Measurements from ENCODE around the gene CAPN10. TPM values are rescaled to one million over a fixed set of nuclear protein-coding genes. Genes with fewer than 3 reads are reported as not detected.

Gene CAPN10
- total and polyA plus RNA-seq, 5 donors, result 21.2 to 44.3 (median 36.9) TPM

DNA sequence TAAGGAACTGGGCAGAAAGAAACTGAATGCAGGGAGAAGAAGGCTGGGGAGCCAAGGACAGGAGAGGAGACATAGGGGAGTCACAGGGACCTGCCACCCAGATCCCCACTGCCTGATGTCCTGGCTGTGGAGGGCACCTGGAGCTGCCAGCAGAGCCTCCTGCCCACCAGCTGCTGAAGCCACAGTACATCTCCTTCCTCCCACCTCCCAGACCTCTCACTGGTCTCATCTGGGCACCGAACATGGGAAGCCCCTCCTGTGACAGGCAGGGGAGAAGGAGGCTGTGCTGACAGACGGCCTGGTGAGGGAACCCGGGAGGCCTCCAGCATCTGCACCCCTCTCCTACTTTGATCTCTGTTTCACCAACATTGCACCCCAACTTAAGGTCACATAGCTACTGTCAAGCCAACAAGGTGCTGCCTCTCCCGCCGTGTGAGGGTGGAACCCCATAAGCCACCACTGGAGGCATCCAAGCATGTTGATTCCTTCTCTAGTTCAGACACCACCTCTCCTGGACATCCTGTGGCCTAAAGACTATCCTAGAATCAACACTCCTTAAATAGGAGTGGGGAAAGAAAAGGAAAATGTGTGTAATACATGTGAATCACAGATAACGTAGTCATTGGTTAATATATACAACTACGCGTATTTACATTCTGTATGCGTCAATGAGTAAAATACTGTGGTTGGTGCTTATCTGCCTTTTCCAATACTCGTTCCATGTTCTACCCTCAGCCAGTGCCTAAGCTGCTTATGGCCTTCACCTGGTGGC lies 21.8 kb upstream of the CAPN10 start:
- intact Hi-C loops (cut with DNase I), result no loop called here
- no peak for ATAC-seq
- H3K4me1 ChIP-seq (ENCODE audit: control insufficient read depth, insufficient read depth, low read length), result peaks cover 17% of the 10 kb centered on the region
- H3K27ac ChIP-seq (ENCODE audit: low read length), result no peak overlapping the region
- DNase-seq, result peak in 1 of 3 donors; percentile 51
- no peaks in the 10 kb centered on the region for H3K27me3 ChIP-seq (ENCODE audit: control insufficient read depth, insufficient read depth)
- 84% methylated on average over 10 of the region's 10 CpGs for WGBS
- no peaks in the 10 kb centered on the region for H3K9me3 ChIP-seq (ENCODE audit: control insufficient read depth, low read length)
- H3K4me3 ChIP-seq (ENCODE audit: low read length), result no peak overlapping the region

DNA sequence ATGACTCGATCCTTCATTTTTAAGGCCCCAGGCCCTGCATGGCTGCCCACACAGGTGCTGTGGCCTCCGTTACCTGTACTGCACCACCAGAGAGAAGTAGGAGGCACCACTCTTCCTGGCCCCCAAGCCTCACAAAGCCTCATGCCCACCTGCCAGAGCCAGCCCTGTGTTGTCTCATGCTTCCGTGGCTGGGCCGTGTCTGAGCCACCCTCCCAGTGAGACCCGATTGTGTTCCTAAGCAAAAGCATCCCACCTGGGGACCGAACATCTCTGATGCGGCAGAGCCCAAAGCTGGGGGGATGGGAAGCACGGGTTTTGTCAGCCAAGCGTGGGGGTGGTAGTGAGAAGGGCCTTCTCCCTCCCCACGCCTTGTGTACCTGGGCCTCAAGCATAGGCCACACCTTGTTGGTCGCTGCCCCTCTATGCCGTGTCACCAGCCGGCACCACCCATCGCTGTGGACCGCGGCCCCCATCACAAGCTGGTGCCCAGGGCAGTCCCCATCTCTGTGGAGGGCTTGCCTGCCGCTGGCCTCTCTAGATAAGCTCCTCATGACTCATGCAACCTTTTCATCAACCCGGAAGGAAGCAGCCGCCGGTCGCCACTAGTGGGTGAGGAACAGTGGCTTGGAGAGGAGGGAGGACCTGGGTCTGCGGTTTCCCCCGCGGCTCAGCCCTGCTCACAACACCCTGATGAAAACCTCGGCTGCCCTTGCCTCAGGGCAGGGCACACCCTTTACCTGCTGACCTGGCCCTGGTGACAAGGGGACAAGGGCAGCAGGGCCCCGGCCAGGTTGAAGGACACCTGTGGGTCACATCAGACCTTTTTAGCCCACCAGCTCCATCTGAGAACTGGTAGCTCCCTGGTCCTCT lies 21.0 kb upstream of the CAPN10 start:
- DNase-seq (peak; percentile 85 to 92 (median 89)), ATAC-seq (peak; percentile 9 to 62)
- 46% methylated on average over 26 of the region's 26 CpGs for WGBS
- H3K9me3 ChIP-seq (ENCODE audit: control insufficient read depth, low read length), result no peaks in the 10 kb centered on the region
- peaks cover 17% of the 10 kb centered on the region for H3K4me1 ChIP-seq (ENCODE audit: control insufficient read depth, insufficient read depth, low read length)
- H3K4me3 ChIP-seq (ENCODE audit: low read length), result no peak overlapping the region
- H3K27me3 ChIP-seq (ENCODE audit: control insufficient read depth, insufficient read depth), result no peaks in the 10 kb centered on the region
- peak overlapping the region; percentile 79 for H3K27ac ChIP-seq (ENCODE audit: low read length)
- intact Hi-C loops (cut with DNase I), result no loop called here

DNA sequence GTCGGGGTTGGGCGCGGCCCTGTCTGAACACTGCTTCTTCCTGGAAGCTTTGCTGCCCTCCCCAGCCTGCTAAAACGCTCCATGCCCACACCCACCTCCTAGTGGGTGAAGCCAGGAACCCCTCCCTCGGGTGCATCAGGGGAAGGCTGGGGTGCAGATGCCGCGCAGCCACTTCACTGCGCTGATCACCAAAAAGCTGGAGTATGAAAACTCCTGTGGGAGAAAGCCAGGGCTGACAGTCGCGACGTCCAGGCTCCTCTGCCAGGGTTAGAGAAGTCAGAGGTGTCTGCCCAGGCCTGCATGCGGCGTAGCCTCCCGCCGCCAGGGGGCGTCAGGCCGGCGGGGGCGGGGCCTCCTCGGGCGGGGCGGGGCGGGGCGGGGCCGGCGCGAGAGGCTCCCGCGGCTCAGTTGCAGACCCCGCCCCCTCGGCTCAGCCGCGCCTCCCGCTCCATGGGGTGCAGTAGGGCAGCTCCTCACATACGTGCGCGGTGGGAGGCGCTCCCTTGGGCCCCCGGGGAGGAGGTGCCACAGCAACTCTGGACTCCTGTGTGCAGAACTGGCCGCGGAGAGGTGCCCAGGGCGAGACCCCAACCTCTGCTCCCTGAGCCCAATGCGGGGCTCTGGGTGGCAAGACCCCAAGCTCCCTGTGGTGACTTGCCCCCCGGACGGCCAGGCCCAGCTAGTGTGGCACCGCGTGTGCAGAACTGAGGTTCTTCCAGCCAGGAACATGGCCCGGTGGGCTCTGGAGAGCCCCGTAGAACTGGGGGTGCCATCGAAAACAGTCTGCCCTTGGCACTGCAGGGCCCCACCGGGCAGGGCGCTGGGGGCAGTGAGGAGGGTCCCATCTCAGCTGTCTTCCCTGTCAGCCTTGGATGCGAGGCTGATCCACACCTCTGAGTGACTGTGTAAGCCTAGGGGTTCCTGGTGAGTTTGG lies 20.1 kb upstream of the CAPN10 start:
- H3K27me3 ChIP-seq (ENCODE audit: control insufficient read depth, insufficient read depth), result no peaks in the 10 kb centered on the region
- 11% methylated on average over 49 of the region's 53 CpGs for WGBS
- H3K27ac ChIP-seq (ENCODE audit: low read length), result peak overlapping the region; percentile 79
- H3K9me3 ChIP-seq (ENCODE audit: control insufficient read depth, low read length), result no peaks in the 10 kb centered on the region
- peak; percentile 95 to 98 (median 98) for DNase-seq
- intact Hi-C loops (cut with DNase I), result no loop called here
- H3K4me1 ChIP-seq (ENCODE audit: control insufficient read depth, insufficient read depth, low read length), result peaks cover 17% of the 10 kb centered on the region
- H3K4me3 ChIP-seq (ENCODE audit: low read length), result peak overlapping the region; percentile 6
- peak; percentile 87 to 90 for ATAC-seq

DNA sequence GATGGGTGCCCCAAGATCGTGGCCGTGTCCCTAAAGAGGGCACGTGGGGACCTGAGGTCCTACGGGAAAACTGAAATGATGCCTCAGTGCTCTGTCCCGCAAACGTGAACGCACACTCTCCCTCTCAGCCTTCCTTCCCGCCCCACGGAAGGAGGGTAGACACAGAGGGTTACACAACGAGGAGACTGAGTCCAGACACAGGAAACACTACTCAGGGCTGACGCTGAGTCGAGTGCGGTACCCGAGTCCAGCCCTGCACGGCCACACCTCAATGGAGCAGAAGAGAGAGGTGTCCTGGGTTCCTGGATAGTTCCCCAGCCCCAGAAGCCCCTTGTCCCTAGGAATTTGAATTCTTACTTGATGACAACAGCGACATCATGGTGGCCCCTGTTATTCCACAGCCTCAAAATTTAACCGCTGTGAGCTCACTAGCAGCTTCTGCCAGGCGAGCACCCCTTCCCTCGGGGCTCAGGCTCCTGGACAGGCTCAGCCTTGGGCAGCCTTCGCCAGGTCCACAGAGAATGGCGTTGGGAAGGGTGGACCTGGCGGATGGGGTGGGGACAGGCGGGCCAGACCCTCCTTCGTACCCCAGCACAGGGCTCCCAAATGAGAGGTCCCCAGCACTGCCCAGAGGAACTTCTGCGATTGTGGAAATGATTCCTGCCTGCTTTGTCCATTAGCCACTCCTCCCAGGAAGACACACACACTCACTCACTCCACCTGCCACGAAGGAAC lies 19.2 kb upstream of the CAPN10 start:
- Histone ChIP-seq H3K4me3 (ENCODE audit: low read length) (peak overlapping the region; percentile 62), H3K27ac (ENCODE audit: low read length) (peak overlapping the region; percentile 56), H3K9me3 (ENCODE audit: control insufficient read depth, low read length) (no peaks in the 10 kb centered on the region), H3K27me3 (ENCODE audit: control insufficient read depth, insufficient read depth) (no peaks in the 10 kb centered on the region), H3K4me1 (ENCODE audit: control insufficient read depth, insufficient read depth, low read length) (peaks cover 17% of the 10 kb centered on the region)
- DNase-seq, result peak; percentile 26 to 60 (median 56)
- ATAC-seq, result peak in 1 of 2 donors; percentile 9
- WGBS, result 38% methylated on average over 26 of the region's 26 CpGs
- intact Hi-C loops (cut with DNase I), result no loop called here

DNA sequence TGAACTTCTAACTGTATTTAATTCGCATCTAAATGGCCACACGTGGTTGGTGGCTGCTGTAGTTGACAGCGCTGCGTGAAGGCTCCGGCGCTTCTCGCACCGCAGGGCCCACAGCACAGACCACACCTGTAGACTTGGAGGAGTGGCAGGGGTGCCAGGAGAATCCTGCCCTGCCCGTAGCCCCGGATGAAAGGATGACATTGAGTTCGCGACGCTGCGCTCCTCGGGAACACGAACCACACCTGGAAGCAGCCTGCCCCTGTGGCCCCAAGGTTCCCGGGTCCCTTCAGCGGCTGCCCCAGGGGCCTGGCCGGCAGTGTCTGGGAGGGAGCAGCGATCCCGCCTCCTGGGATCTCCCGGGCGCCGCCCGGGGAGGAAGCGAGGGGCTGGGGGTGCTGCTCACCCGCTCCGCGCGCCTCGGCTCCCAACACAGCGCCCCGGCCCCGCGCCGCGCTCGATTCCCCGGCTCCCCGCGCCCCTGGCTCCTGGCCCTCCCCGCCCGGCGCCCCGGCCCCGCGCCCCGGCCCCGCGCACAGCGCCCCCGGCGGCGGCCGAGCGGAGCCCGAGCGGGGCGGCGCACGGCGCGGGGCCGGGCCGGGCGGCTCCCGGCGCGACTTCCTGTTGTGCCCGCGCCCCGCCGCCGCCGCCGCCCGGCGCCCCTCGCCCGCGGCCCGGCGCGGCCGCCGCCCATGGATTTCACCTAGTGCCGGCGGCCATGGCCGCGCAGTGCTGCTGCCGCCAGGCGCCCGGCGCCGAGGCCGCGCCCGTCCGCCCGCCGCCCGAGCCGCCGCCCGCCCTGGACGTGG lies 18.5 kb upstream of the CAPN10 start, which contains the start of gene RNPEPL1:
TSS of gene RNPEPL1 (plus strand) at position 613 of the 806 bp plus-strand sequence. CDS start at position 716, 103 bp downstream.
- intact Hi-C loops (cut with DNase I), result no loop called here
- under 1% methylated on average over 105 of the region's 106 CpGs for WGBS
- DNase-seq (peak in 2 of 3 donors; percentile 45 to 82), ATAC-seq (peak; percentile 3 to 5)
- no peaks in the 10 kb centered on the region for H3K27me3 ChIP-seq (ENCODE audit: control insufficient read depth, insufficient read depth)
- H3K4me1 ChIP-seq (ENCODE audit: control insufficient read depth, insufficient read depth, low read length), result peaks cover 17% of the 10 kb centered on the region
- no peaks in the 10 kb centered on the region for H3K9me3 ChIP-seq (ENCODE audit: control insufficient read depth, low read length)
- peak within 1 kb of the TSS; percentile 56 for H3K27ac ChIP-seq (ENCODE audit: low read length)
- peak within 1 kb of the TSS; percentile 62 for H3K4me3 ChIP-seq (ENCODE audit: low read length)

DNA sequence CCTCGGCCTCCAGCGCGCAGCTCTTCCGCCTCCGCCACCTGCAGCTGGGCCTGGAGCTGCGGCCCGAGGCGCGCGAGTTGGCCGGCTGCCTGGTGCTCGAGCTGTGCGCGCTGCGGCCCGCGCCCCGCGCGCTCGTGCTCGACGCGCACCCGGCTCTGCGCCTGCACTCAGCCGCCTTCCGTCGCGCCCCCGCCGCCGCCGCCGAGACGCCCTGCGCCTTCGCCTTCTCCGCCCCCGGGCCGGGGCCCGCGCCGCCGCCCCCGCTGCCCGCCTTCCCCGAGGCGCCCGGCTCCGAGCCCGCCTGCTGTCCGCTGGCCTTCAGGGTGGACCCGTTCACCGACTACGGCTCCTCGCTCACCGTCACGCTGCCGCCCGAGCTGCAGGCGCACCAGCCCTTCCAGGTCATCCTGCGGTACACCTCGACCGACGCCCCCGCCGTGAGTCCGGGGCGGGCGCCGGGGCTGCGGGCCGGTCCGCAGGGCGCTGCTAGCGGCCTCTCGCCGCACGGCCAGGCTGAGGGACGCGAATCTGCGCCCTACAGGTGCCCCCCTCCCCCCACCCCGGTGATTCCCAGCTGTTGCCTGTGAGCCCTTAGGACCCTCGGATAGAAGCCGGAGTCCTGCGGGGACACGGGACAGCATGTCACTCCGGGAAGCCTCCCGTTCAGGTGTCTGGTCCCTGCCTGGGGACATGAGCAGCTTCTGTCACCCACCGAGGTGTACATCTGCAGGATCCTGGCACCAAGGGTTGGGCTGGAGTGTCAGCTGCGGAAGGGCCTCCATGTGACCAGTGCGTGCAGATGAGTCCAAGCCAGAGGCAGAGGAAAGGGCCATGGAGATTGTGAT lies 17.6 kb upstream of the CAPN10 start:
- Histone ChIP-seq H3K9me3 (ENCODE audit: control insufficient read depth, low read length) (no peaks in the 10 kb centered on the region), H3K27me3 (ENCODE audit: control insufficient read depth, insufficient read depth) (no peaks in the 10 kb centered on the region), H3K4me1 (ENCODE audit: control insufficient read depth, insufficient read depth, low read length) (peaks cover 17% of the 10 kb centered on the region), H3K27ac (ENCODE audit: low read length) (peak overlapping the region; percentile 10), H3K4me3 (ENCODE audit: low read length) (peak overlapping the region; percentile 62)
- intact Hi-C loops (cut with DNase I), result no loop called here
- peak; percentile 77 to 92 (median 90) for DNase-seq
- ATAC-seq, result peak in 1 of 2 donors; percentile 8
- WGBS, result 1% methylated on average over 93 of the region's 93 CpGs

DNA sequence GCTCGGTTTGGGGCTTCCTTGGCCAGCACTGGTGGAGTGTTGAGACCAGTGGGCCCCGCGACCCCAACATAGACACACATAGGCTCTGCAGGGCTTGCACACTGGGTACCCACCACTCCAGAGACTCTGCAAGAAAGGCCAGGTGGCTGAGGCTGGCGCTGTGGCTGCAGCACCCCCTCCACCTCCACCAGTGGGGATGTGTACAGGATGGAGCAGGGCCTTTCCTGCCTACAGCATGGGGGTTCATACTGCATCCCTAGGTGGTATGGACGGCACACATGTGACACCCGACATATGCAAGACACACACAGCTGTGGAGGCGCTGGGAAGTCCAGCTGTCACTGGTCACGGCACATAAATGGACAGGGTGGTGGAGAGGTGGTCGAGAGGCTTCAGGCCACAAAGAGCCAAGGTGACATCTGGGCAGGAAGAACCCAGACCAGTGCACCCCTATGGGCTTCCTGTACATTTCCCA lies 17.0 kb upstream of the CAPN10 start:
- Histone ChIP-seq H3K4me3 (ENCODE audit: low read length) (peak overlapping the region; percentile 62), H3K27ac (ENCODE audit: low read length) (no peak overlapping the region), H3K27me3 (ENCODE audit: control insufficient read depth, insufficient read depth) (no peaks in the 10 kb centered on the region), H3K9me3 (ENCODE audit: control insufficient read depth, low read length) (no peaks in the 10 kb centered on the region), H3K4me1 (ENCODE audit: control insufficient read depth, insufficient read depth, low read length) (peaks cover 17% of the 10 kb centered on the region)
- intact Hi-C loops (cut with DNase I), result no loop called here
- no peak for ATAC-seq
- 78% methylated on average over 9 of the region's 9 CpGs for WGBS
- peak in 1 of 3 donors; percentile 65 for DNase-seq

DNA sequence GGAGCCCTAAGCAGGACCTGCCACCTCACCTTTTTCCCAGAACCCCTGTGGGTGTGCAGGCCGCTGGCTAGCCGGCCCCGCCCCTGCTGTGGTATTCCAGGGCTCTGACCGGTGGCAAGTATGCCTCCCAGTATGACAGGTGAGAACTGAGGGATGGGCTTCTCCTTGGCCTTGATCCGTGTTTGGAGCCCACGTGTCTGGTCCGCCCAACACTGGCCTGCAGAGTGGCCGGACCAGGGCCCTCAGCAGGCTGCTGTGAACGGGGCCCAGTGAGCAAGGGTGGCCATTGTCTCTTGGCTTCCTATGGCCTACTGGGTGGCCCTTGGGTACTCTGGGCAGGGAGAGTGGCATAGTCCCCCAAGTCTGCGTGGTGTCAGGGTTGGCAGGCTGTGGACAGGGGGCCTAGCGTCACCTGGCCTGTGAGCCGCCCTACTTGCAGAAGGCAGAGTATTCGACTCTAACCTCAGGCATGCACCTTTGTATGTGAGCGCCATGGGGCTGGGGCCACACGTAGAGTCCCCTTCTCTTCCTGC lies 16.5 kb upstream of the CAPN10 start:
- intact Hi-C loops (cut with DNase I), result no loop called here
- H3K27ac ChIP-seq (ENCODE audit: low read length), result no peak overlapping the region
- DNase-seq (peak; percentile 16 to 55 (median 51)), ATAC-seq (no peak)
- H3K27me3 ChIP-seq (ENCODE audit: control insufficient read depth, insufficient read depth), result no peaks in the 10 kb centered on the region
- 93% methylated on average over 15 of the region's 15 CpGs for WGBS
- H3K4me3 ChIP-seq (ENCODE audit: low read length), result no peak overlapping the region
- no peaks in the 10 kb centered on the region for H3K9me3 ChIP-seq (ENCODE audit: control insufficient read depth, low read length)
- peaks cover 17% of the 10 kb centered on the region for H3K4me1 ChIP-seq (ENCODE audit: control insufficient read depth, insufficient read depth, low read length)

Measured in right cardiac atrium (tissue), 5 donors.